ENCODE data around the gene FAHD2A. TPM values are rescaled to one million over a fixed set of nuclear protein-coding genes. Genes with fewer than 3 reads are reported as not detected.
"Not testable (repeated sequence)": the region's sequence is repeated elsewhere in the genome, so short reads cannot be mapped to it uniquely, and the experiment has no call there.

FAHD2A gene
- total RNA-seq, 2 experiments from 2014 or later = 33.2 to 33.6 TPM

GRCh38 chr2:95372216-95372829 lies 30.2 kb upstream of the FAHD2A start:
- Mint-ChIP-seq H3K27me3 (peaks cover 24% of the 10 kb centered on the region), H3K4me1 (peaks cover 4% of the 10 kb centered on the region), H3K36me3 (no peaks in the 10 kb centered on the region), H3K27ac (no peak overlapping the region), H3K4me3 (no peak overlapping the region), H3K9me3 (peaks cover 3% of the 10 kb centered on the region)
- DNase-seq = no peak

GRCh38 chr2:95372845-95373244 lies 29.7 kb upstream of the FAHD2A start:
- no peak overlapping the region for H3K4me3 Mint-ChIP-seq

GRCh38 chr2:95374029-95374428 lies 28.5 kb upstream of the FAHD2A start:
- Mint-ChIP-seq H3K27me3 (peaks cover 19% of the 10 kb centered on the region), H3K27ac (no peak overlapping the region), H3K9me3 (peaks cover 3% of the 10 kb centered on the region), H3K36me3 (no peaks in the 10 kb centered on the region), H3K4me1 (peaks cover 4% of the 10 kb centered on the region), H3K4me3 (no peak overlapping the region)
- no peak for DNase-seq

More at GRCh38 chr2:95372845-95373244, 29.7 kb upstream of the FAHD2A start:
- Mint-ChIP-seq H3K27ac (no peak overlapping the region), H3K9me3 (peaks cover 3% of the 10 kb centered on the region), H3K4me1 (peaks cover 4% of the 10 kb centered on the region), H3K36me3 (no peaks in the 10 kb centered on the region), H3K27me3 (peaks cover 24% of the 10 kb centered on the region)
- no peak for DNase-seq

GRCh38 chr2:95374451-95374920 lies 28.0 kb upstream of the FAHD2A start:
- Mint-ChIP-seq H3K27ac (no peak overlapping the region), H3K27me3 (peaks cover 15% of the 10 kb centered on the region), H3K9me3 (peaks cover 3% of the 10 kb centered on the region), H3K36me3 (no peaks in the 10 kb centered on the region), H3K4me1 (peaks cover 4% of the 10 kb centered on the region), H3K4me3 (no peak overlapping the region)
- no peak for DNase-seq

GRCh38 chr2:95374921-95375471 lies 27.5 kb upstream of the FAHD2A start:
- DNase-seq = no peak
- peaks cover 14% of the 10 kb centered on the region for H3K27me3 Mint-ChIP-seq

GRCh38 chr2:95375532-95376150 lies 26.9 kb upstream of the FAHD2A start:
- Mint-ChIP-seq H3K4me3 (no peak overlapping the region), H3K4me1 (peaks cover 4% of the 10 kb centered on the region), H3K36me3 (no peaks in the 10 kb centered on the region), H3K27ac (no peak overlapping the region), H3K27me3 (peaks cover 14% of the 10 kb centered on the region), H3K9me3 (peaks cover 2% of the 10 kb centered on the region)
- DNase-seq = no peak

More at GRCh38 chr2:95374921-95375471, 27.5 kb upstream of the FAHD2A start:
- H3K36me3 Mint-ChIP-seq = no peaks in the 10 kb centered on the region
- no peak overlapping the region for H3K4me3 Mint-ChIP-seq
- peaks cover 3% of the 10 kb centered on the region for H3K9me3 Mint-ChIP-seq
- H3K27ac Mint-ChIP-seq = no peak overlapping the region
- H3K4me1 Mint-ChIP-seq = peaks cover 4% of the 10 kb centered on the region

GRCh38 chr2:95376311-95377215 lies 25.9 kb upstream of the FAHD2A start:
- no peaks in the 10 kb centered on the region for H3K9me3 Mint-ChIP-seq
- no peak for DNase-seq
- peaks cover 4% of the 10 kb centered on the region for H3K4me1 Mint-ChIP-seq
- H3K27ac Mint-ChIP-seq = no peak overlapping the region
- no peaks in the 10 kb centered on the region for H3K36me3 Mint-ChIP-seq
- peaks cover 6% of the 10 kb centered on the region for H3K27me3 Mint-ChIP-seq
- H3K4me3 Mint-ChIP-seq = no peak overlapping the region

- H3K27me3 Mint-ChIP-seq = peaks cover 1% of the 10 kb centered on the region
- no peaks in the 10 kb centered on the region for H3K9me3 Mint-ChIP-seq
- no peak overlapping the region for H3K27ac Mint-ChIP-seq
- no peaks in the 10 kb centered on the region for H3K36me3 Mint-ChIP-seq
- H3K4me1 Mint-ChIP-seq = peaks cover 4% of the 10 kb centered on the region
- H3K4me3 Mint-ChIP-seq = no peak overlapping the region
- DNase-seq = no peak
These were observed 25.0 kb upstream of the FAHD2A start for GRCh38 chr2:95377216-95378123.

GRCh38 chr2:95378281-95378680 lies 24.2 kb upstream of the FAHD2A start:
- not testable (repeated sequence) for H3K4me3 Mint-ChIP-seq, H3K36me3 Mint-ChIP-seq, H3K27me3 Mint-ChIP-seq, DNase-seq, H3K4me1 Mint-ChIP-seq, H3K27ac Mint-ChIP-seq, H3K9me3 Mint-ChIP-seq

GRCh38 chr2:95379371-95379831 lies 23.1 kb upstream of the FAHD2A start:
- DNase-seq = no peak
- no peak overlapping the region for H3K4me3 Mint-ChIP-seq
- no peak overlapping the region for H3K27ac Mint-ChIP-seq
- H3K9me3 Mint-ChIP-seq = no peaks in the 10 kb centered on the region
- no peaks in the 10 kb centered on the region for H3K36me3 Mint-ChIP-seq
- H3K4me1 Mint-ChIP-seq = peaks cover 4% of the 10 kb centered on the region
- no peaks in the 10 kb centered on the region for H3K27me3 Mint-ChIP-seq

- no peaks in the 10 kb centered on the region for H3K27me3 Mint-ChIP-seq
- H3K4me3 Mint-ChIP-seq = no peak overlapping the region
- no peaks in the 10 kb centered on the region for H3K36me3 Mint-ChIP-seq
- H3K9me3 Mint-ChIP-seq = no peaks in the 10 kb centered on the region
- DNase-seq = no peak
- no peaks in the 10 kb centered on the region for H3K4me1 Mint-ChIP-seq
- H3K27ac Mint-ChIP-seq = no peak overlapping the region
These were observed 22.2 kb upstream of the FAHD2A start for GRCh38 chr2:95380280-95380679.

- no peaks in the 10 kb centered on the region for H3K9me3 Mint-ChIP-seq
- H3K36me3 Mint-ChIP-seq = no peaks in the 10 kb centered on the region
- no peak for DNase-seq
- no peak overlapping the region for H3K4me3 Mint-ChIP-seq
- no peaks in the 10 kb centered on the region for H3K27me3 Mint-ChIP-seq
- H3K4me1 Mint-ChIP-seq = no peaks in the 10 kb centered on the region
- H3K27ac Mint-ChIP-seq = no peak overlapping the region
These were observed 21.8 kb upstream of the FAHD2A start for GRCh38 chr2:95380731-95381130.

GRCh38 chr2:95381212-95382191 lies 21.0 kb upstream of the FAHD2A start:
- DNase-seq = no peak
- H3K4me3 Mint-ChIP-seq = no peak overlapping the region
- H3K27ac Mint-ChIP-seq = no peak overlapping the region
- no peaks in the 10 kb centered on the region for H3K27me3 Mint-ChIP-seq
- no peaks in the 10 kb centered on the region for H3K9me3 Mint-ChIP-seq
- no peaks in the 10 kb centered on the region for H3K4me1 Mint-ChIP-seq
- H3K36me3 Mint-ChIP-seq = no peaks in the 10 kb centered on the region
